Measurements from ENCODE around the gene IQCC. TPM values are rescaled to one million over a fixed set of nuclear protein-coding genes. Genes with fewer than 3 reads are reported as not detected.
A peak's percentile ranks its signal among the peaks of the same experiment; 100 is the strongest.

The IQCC gene
- total RNA-seq, 1 experiment from 2014 or later: 1.2 TPM

DNA sequence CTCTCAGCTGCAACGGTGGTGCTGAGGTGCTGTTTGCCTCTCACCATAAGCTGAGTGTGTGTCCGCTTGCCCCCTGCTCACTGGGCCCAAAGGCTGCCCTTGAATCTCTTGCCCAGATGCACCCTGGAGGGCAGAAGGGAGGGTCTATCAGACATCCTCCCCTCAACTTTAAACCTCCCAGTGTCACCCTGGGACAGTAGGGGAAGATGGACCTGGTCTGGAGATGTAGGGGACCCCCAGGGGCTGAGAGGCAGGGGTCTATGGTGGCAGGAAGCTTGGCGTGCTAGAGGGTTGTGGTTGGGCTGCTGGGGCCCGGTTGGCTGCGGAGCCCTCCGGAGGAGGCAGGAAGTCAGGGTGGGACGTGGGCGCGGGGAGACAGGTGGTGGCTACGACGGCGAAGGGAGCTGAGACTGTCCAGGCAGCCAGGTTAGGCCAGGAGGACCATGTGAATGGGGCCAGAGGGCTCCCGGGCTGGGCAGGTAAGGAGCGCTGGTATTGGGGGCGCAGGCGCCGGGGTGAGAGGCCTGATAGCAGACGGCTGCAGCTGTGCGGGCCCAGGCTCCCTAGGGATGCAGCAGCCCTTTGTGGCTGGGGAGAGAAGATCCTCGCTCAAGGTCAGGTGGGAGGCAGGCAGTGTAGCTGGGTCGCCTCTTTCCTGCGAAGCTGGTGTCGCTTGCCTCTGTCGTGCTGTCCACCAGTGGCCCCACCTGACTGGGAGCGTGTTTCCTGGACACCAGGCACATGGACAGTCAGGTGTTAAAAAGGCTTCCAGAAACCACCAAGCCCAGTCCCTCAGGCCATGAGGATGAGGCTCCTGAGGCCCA is 45.6 kb downstream of the IQCC start, which contains the start of gene LCK:
Gene LCK (plus strand): TSS at position 373 of the 824 bp plus-strand sequence. CDS start 23,065 bp downstream, outside the sequence.
- DNase-seq: peak; percentile 89
- no peaks in the 10 kb centered on the region for H3K9me3 ChIP-seq (ENCODE audit: low read length)
- peak within 1 kb of the TSS; percentile 67 for H3K4me2 ChIP-seq (ENCODE audit: low read depth, low read length, poor library complexity, severe bottlenecking)

DNA sequence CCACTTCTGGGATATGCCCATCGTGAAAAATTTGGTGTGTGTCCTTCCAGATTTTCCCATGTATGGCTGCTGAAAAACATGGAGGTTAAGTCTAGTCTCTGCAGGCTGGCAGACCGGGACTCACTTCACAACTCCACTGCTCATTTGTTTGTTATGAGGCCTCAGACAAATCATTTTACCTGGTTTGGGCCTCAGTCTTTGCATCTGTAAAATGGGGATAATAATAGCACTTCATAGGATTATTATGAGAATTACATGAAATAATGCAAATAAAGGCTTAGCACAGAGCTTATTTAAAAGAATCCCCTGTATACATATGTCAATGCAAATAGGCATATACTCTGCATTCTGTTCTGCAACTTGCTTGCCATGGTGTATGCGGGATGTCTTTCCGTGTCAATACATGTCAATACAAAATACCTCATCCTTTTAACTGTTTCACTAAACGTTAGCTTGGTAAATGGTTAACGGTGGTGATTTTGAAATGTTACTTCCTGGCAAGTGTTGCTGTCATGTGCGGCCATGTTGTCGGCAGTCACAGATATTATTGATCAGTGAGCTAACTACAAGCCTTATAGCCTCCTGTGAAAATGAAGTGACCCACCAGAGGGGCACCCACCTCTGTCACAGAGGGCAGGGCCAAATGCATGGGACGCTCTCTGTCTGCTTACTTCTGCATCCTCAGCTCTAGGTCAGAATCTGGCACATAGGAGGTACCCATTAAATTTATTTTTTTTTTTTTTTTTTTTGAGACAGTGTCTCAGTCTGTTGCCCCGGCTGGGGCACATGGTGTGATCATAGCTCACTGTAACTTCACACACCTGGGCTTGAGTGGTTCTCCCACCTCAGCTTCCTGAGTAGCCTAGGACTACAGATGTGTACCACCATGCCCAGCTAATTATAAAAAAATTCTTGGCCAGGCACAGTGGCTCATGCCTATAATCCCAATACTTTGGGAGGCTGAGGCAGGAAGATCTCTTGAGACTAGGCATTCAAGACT is 49.9 kb downstream of the IQCC start:
- H3K9ac ChIP-seq (ENCODE audit: low read length): no peak overlapping the region
- H3K4me2 ChIP-seq (ENCODE audit: low read depth, low read length, poor library complexity, severe bottlenecking): peak overlapping the region; percentile 20
- peak overlapping the region; percentile 66; the same call in 1 of the 2 replicates for H2AFZ ChIP-seq (ENCODE audit: low read length)
- H3K27ac ChIP-seq (ENCODE audit: low read length): peak overlapping the region; percentile 34; the same call in 1 of the 2 replicates
- no peaks in the 10 kb centered on the region for H3K27me3 ChIP-seq (ENCODE audit: low read length)
- no peaks in the 10 kb centered on the region for H4K20me1 ChIP-seq (ENCODE audit: insufficient read depth, low read depth, low read length)
- no peak overlapping the region for H3K4me3 ChIP-seq (ENCODE audit: low read length)
- DNase-seq: peak; percentile 73
- no peaks in the 10 kb centered on the region for H3K79me2 ChIP-seq (ENCODE audit: low read length)
- no peaks in the 10 kb centered on the region for H3K9me2 ChIP-seq (replicated peaks; ENCODE audit: insufficient read depth, low read length)
- H3K4me1 ChIP-seq (ENCODE audit: low read length): peaks cover 59% of the 10 kb centered on the region
- H3K36me3 ChIP-seq (ENCODE audit: insufficient read depth, low read length): no peaks in the 10 kb centered on the region
- no peaks in the 10 kb centered on the region for H3K9me3 ChIP-seq (ENCODE audit: low read length)

More for the DNA sequence above, 45.6 kb downstream of the IQCC start, which contains the start of gene LCK:
- Histone ChIP-seq H3K79me2 (ENCODE audit: low read length) (no peaks in the 10 kb centered on the region), H2AFZ (ENCODE audit: low read length) (peak within 1 kb of the TSS; percentile 70), H3K27ac (ENCODE audit: low read length) (peak within 1 kb of the TSS; percentile 96), H3K27me3 (ENCODE audit: low read length) (no peaks in the 10 kb centered on the region), H3K36me3 (ENCODE audit: insufficient read depth, low read length) (no peaks in the 10 kb centered on the region), H3K4me3 (ENCODE audit: low read length) (peak within 1 kb of the TSS; percentile 44), H4K20me1 (ENCODE audit: insufficient read depth, low read depth, low read length) (no peaks in the 10 kb centered on the region), H3K9me2 (replicated peaks; ENCODE audit: insufficient read depth, low read length) (no peaks in the 10 kb centered on the region), H3K4me1 (ENCODE audit: low read length) (peaks cover 66% of the 10 kb centered on the region), H3K9ac (ENCODE audit: low read length) (peak within 1 kb of the TSS; percentile 69)

DNA sequence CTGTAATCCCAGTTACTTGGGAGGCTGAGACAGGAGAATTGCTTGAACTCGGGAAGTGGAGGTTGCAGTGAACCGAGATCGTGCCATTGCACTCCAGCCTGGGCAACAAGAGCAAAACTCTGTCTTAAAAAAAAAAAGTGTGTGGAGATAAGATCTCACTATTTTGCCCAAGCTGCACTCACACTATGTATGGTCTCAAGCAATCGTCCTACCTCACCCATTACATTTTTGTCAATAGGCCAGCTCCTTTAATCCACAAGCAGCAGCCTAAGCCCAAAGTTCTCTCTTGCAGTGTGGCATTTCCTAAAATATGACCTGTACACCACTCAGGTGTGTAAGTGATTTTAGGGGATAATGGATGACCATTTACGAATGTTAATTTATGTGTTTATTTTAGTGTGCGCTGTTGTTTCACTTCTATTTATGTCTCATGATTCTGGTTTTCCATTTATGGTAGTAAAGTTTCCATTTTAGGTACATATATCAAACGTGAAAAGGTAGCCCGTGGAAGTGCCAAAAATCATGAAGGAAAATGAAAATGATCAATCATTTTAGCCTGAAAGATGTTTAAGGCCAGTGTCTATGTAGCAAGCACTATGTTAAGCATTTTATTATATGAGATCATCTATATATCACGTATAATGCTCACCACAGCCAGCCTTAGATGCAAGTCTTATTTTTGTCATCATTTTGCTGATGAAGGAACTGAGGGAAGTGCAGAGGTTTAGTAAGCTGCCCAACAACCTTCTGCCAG is 51.2 kb downstream of the IQCC start:
- Histone ChIP-seq H3K4me2 (ENCODE audit: low read depth, low read length, poor library complexity, severe bottlenecking) (no peak overlapping the region), H3K27ac (ENCODE audit: low read length) (no peak overlapping the region), H3K4me3 (ENCODE audit: low read length) (no peak overlapping the region), H3K9me3 (ENCODE audit: low read length) (no peaks in the 10 kb centered on the region), H3K9ac (ENCODE audit: low read length) (no peak overlapping the region), H4K20me1 (ENCODE audit: insufficient read depth, low read depth, low read length) (no peaks in the 10 kb centered on the region), H3K4me1 (ENCODE audit: low read length) (peaks cover 46% of the 10 kb centered on the region), H2AFZ (ENCODE audit: low read length) (no peak overlapping the region), H3K36me3 (ENCODE audit: insufficient read depth, low read length) (no peaks in the 10 kb centered on the region), H3K27me3 (ENCODE audit: low read length) (no peaks in the 10 kb centered on the region), H3K79me2 (ENCODE audit: low read length) (no peaks in the 10 kb centered on the region), H3K9me2 (replicated peaks; ENCODE audit: insufficient read depth, low read length) (no peaks in the 10 kb centered on the region)
- no peak for DNase-seq

DNA sequence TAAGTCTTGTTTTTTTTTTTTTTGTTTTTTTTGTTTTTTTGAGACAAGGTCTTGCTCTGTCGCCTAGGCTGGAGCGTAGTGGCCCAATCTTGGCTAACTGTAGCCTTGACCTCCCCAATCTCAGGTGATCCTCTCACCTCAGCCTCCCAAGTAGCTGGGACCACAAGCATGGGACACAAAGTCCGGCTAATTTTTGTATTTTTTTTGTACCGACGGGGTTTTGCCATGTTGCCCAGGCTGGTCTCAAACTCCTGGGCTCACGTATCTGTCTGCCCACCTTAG is 51.7 kb downstream of the IQCC start:
- Histone ChIP-seq H3K4me3 (ENCODE audit: low read length) (no peak overlapping the region), H3K36me3 (ENCODE audit: insufficient read depth, low read length) (no peaks in the 10 kb centered on the region), H3K27ac (ENCODE audit: low read length) (no peak overlapping the region)

More for the DNA sequence above, 51.7 kb downstream of the IQCC start:
- H3K79me2 ChIP-seq (ENCODE audit: low read length): no peaks in the 10 kb centered on the region
- H3K4me2 ChIP-seq (ENCODE audit: low read depth, low read length, poor library complexity, severe bottlenecking): no peak overlapping the region
- DNase-seq: no peak
- H3K9ac ChIP-seq (ENCODE audit: low read length): no peak overlapping the region
- H3K4me1 ChIP-seq (ENCODE audit: low read length): peaks cover 41% of the 10 kb centered on the region
- no peaks in the 10 kb centered on the region for H3K9me3 ChIP-seq (ENCODE audit: low read length)
- H2AFZ ChIP-seq (ENCODE audit: low read length): no peak overlapping the region
- H4K20me1 ChIP-seq (ENCODE audit: insufficient read depth, low read depth, low read length): no peaks in the 10 kb centered on the region
- H3K9me2 ChIP-seq (replicated peaks; ENCODE audit: insufficient read depth, low read length): no peaks in the 10 kb centered on the region
- H3K27me3 ChIP-seq (ENCODE audit: low read length): no peaks in the 10 kb centered on the region

Other genes starting within 250 kb of the IQCC start
- 70.9 and 77.5 TPM in 2 replicates for gene KHDRBS1, start 191.8 kb upstream of the IQCC start, total RNA-seq (2014; rRNA removed; shearing (Covaris generic); ENCODE audit: low replicate concordance)
- gene TMEM39B, start 132.7 kb upstream of the IQCC start, total RNA-seq (2014; rRNA removed; shearing (Covaris generic); ENCODE audit: low replicate concordance): 10.3 and 11.5 TPM in 2 replicates
- gene KPNA6, start 97.6 kb upstream of the IQCC start, total RNA-seq (2014; rRNA removed; shearing (Covaris generic); ENCODE audit: low replicate concordance): 19.7 and 26.0 TPM in 2 replicates
- gene TXLNA, start 26.0 kb upstream of the IQCC start, total RNA-seq (2014; rRNA removed; shearing (Covaris generic); ENCODE audit: low replicate concordance): 33.5 and 40.7 TPM in 2 replicates
- gene CCDC28B, start 5.1 kb upstream of the IQCC start, total RNA-seq (2014; rRNA removed; shearing (Covaris generic); ENCODE audit: low replicate concordance): 35.9 and 78.2 TPM in 2 replicates
- gene DCDC2B, start 3.4 kb downstream of the IQCC start, total RNA-seq (2014; rRNA removed; shearing (Covaris generic); ENCODE audit: low replicate concordance): not detected in 2 replicates
- 11.2 and 11.6 TPM in 2 replicates for gene TMEM234, start 16.7 kb downstream of the IQCC start, total RNA-seq (2014; rRNA removed; shearing (Covaris generic); ENCODE audit: low replicate concordance)
- gene EIF3I, start 16.7 kb downstream of the IQCC start, total RNA-seq (2014; rRNA removed; shearing (Covaris generic); ENCODE audit: low replicate concordance): 178 and 213 TPM in 2 replicates
- 1.5 TPM in 1 of 2 replicates, not detected in the other for gene FAM167B, start 41.6 kb downstream of the IQCC start, total RNA-seq (2014; rRNA removed; shearing (Covaris generic); ENCODE audit: low replicate concordance)
- gene LCK, start 45.6 kb downstream of the IQCC start, total RNA-seq (2014; rRNA removed; shearing (Covaris generic); ENCODE audit: low replicate concordance): 12.0 and 26.1 TPM in 2 replicates
- 201 and 257 TPM in 2 replicates for gene HDAC1, start 86.4 kb downstream of the IQCC start, total RNA-seq (2014; rRNA removed; shearing (Covaris generic); ENCODE audit: low replicate concordance)
- 262 and 391 TPM in 2 replicates for gene MARCKSL1, start 130.6 kb downstream of the IQCC start, total RNA-seq (2014; rRNA removed; shearing (Covaris generic); ENCODE audit: low replicate concordance)
- gene FAM229A, start 156.8 kb downstream of the IQCC start, total RNA-seq (2014; rRNA removed; shearing (Covaris generic); ENCODE audit: low replicate concordance): 3.1 and 4.5 TPM in 2 replicates
- 1.4 and 1.5 TPM in 2 replicates for gene TSSK3, start 156.9 kb downstream of the IQCC start, total RNA-seq (2014; rRNA removed; shearing (Covaris generic); ENCODE audit: low replicate concordance)
- gene BSDC1, start 188.8 kb downstream of the IQCC start, total RNA-seq (2014; rRNA removed; shearing (Covaris generic); ENCODE audit: low replicate concordance): 45.1 and 50.0 TPM in 2 replicates